Fibroblast of skin of back (primary cell): Measurements from ENCODE around the gene SPIRE1.
"Not testable (repeated sequence)": the region's sequence is repeated elsewhere in the genome, so short reads cannot be mapped to it uniquely, and the experiment has no call there.

Experiments used
- DNase-seq: peaks from one replicate; pipeline ENCODE4 v3.0.0-alpha.2; 2013

Gene SPIRE1

GRCh38 chr18:12645751-12646203 is 12.1 kb downstream of the SPIRE1 start:
- DNase-seq = peak; percentile 12

- DNase-seq = no peak
Measured at GRCh38 chr18:12645254-12645653, 12.7 kb downstream of the SPIRE1 start.

GRCh38 chr18:12643756-12644155 is 14.2 kb downstream of the SPIRE1 start:
- peak; percentile 56 for DNase-seq

- DNase-seq = no peak
Measured at GRCh38 chr18:12640881-12641200, 17.1 kb downstream of the SPIRE1 start.

- DNase-seq = peak; percentile 89
Measured at GRCh38 chr18:12639990-12640880, 17.7 kb downstream of the SPIRE1 start.

- no peak for DNase-seq
Measured at GRCh38 chr18:12638644-12639124, 19.2 kb downstream of the SPIRE1 start.

- DNase-seq = peak; percentile 81
Measured at GRCh38 chr18:12637901-12638643, 19.8 kb downstream of the SPIRE1 start.

GRCh38 chr18:12637393-12637792 is 20.5 kb downstream of the SPIRE1 start:
- DNase-seq = peak; percentile 32

GRCh38 chr18:12631831-12632477 is 26.0 kb downstream of the SPIRE1 start:
- no peak for DNase-seq

- DNase-seq = peak; percentile 66
Measured at GRCh38 chr18:12630136-12630535, 27.8 kb downstream of the SPIRE1 start.

- DNase-seq = peak; percentile 78
Measured at GRCh38 chr18:12628706-12629702, 28.9 kb downstream of the SPIRE1 start.

GRCh38 chr18:12627199-12627598 is 30.7 kb downstream of the SPIRE1 start:
- DNase-seq = not testable (repeated sequence)

GRCh38 chr18:12625241-12625640 is 32.7 kb downstream of the SPIRE1 start:
- DNase-seq = no peak

GRCh38 chr18:12621742-12622306 is 36.1 kb downstream of the SPIRE1 start:
- peak; percentile 85 for DNase-seq

- DNase-seq = no peak
Measured at GRCh38 chr18:12615748-12616147, 42.2 kb downstream of the SPIRE1 start.

- DNase-seq = peak; percentile 49
Measured at GRCh38 chr18:12608301-12608700, 49.6 kb downstream of the SPIRE1 start.

- peak; percentile 84 for DNase-seq
Measured at GRCh38 chr18:12606592-12607315, 51.2 kb downstream of the SPIRE1 start.

- DNase-seq = no peak
Measured at GRCh38 chr18:12604445-12605007, 53.4 kb downstream of the SPIRE1 start.

- no peak for DNase-seq
Measured at GRCh38 chr18:12599966-12600365, 57.9 kb downstream of the SPIRE1 start.

- DNase-seq = no peak
Measured at GRCh38 chr18:12599543-12599942, 58.4 kb downstream of the SPIRE1 start.
